Astrocyte (in vitro differentiated cells and primary cell): ENCODE results near the gene CSNK1D.
"Not testable (repeated sequence)": the region's sequence is repeated elsewhere in the genome, so short reads cannot be mapped to it uniquely, and the experiment has no call there.

Experiments
- CTCF ChIP-seq: IDR thresholded peaks from 2 replicates; pipeline ENCODE4 v1.5.1; 2011; ENCODE audit warnings: low read depth, mild to moderate bottlenecking, inconsistent platforms, low read length, moderate library complexity; ENCODE audit not compliant: insufficient read depth
- EZH2 ChIP-seq: IDR thresholded peaks from 2 replicates; pipeline ENCODE4 v1.6.1; 2012; ENCODE audit warnings: mild to moderate bottlenecking, low read length, inconsistent platforms; ENCODE audit not compliant: insufficient read depth

- TF ChIP-seq CTCF, EZH2: not testable (repeated sequence)
These were observed 13.2 kb downstream of the CSNK1D start for GRCh38 chr17:82259972-82260961.
